H9 (cell line): ENCODE results near the gene CACNA2D3. TPM values are rescaled to one million over a fixed set of nuclear protein-coding genes. Genes with fewer than 3 reads are reported as not detected.

Source experiments
- DNase-seq: peaks from one replicate; pipeline ENCODE4 v3.0.0-alpha.2; 2017
- H2AFZ ChIP-seq: one replicate; pipeline ENCODE4 v1.6.1; 2013; ENCODE audit warnings: mild to moderate bottlenecking, low read length, control low read depth, moderate library complexity
- H2AK5ac ChIP-seq: 2 replicates; pipeline ENCODE4 v1.6.1; 2013; ENCODE audit warnings: low read length, control low read depth, mixed read lengths; ENCODE audit not compliant: insufficient read length
- H2BK120ac ChIP-seq: one replicate; pipeline ENCODE4 v1.6.1; 2013; ENCODE audit warnings: low read depth, mild to moderate bottlenecking, low read length, control low read depth, inconsistent platforms; ENCODE audit not compliant: poor library complexity, severe bottlenecking
- H2BK12ac ChIP-seq: 2 replicates; pipeline ENCODE4 v1.6.1; 2013; ENCODE audit warnings: low read length, control low read depth, mixed read lengths, low read depth; ENCODE audit not compliant: insufficient read length
- H2BK15ac ChIP-seq: 2 replicates; pipeline ENCODE4 v1.6.1; 2013; ENCODE audit warnings: low read depth, low read length, control low read depth
- H2BK20ac ChIP-seq: one replicate; pipeline ENCODE4 v1.6.1; 2013; ENCODE audit warnings: low read depth, mild to moderate bottlenecking, low read length, control low read depth, inconsistent platforms; ENCODE audit not compliant: poor library complexity, severe bottlenecking
- H2BK5ac ChIP-seq: 2 replicates; pipeline ENCODE4 v1.6.1; 2013; ENCODE audit warnings: low read length, control low read depth, mixed read lengths; ENCODE audit not compliant: insufficient read length
- H3K14ac ChIP-seq: 2 replicates; pipeline ENCODE4 v1.6.1; 2013; ENCODE audit warnings: low read length, control low read depth; ENCODE audit not compliant: insufficient read depth
- H3K18ac ChIP-seq: 2 replicates; pipeline ENCODE4 v1.6.1; 2013; ENCODE audit warnings: low read depth, mild to moderate bottlenecking, mixed read lengths, low read length, control low read depth; ENCODE audit not compliant: insufficient read length
- H3K23ac ChIP-seq: 2 replicates; pipeline ENCODE4 v1.6.1; 2013; ENCODE audit warnings: low read length, control low read depth, mixed read lengths, low read depth; ENCODE audit not compliant: insufficient read length
- H3K23me2 ChIP-seq: 2 replicates; pipeline ENCODE4 v1.6.1; 2013; ENCODE audit warnings: low read depth, mild to moderate bottlenecking, mixed read lengths, low read length, control low read depth; ENCODE audit not compliant: insufficient read length, poor library complexity, severe bottlenecking
- H3K27ac ChIP-seq: 2 replicates; pipeline ENCODE4 v1.5.1; 2013; ENCODE audit warnings: low read length, control low read depth, mixed read lengths, low read depth; ENCODE audit not compliant: insufficient read length
- H3K27me3 ChIP-seq: 2 replicates; pipeline ENCODE4 v1.6.1; 2013; ENCODE audit warnings: low read length, control low read depth, inconsistent platforms; ENCODE audit not compliant: insufficient read depth
- H3K4ac ChIP-seq: 2 replicates; pipeline ENCODE4 v1.6.1; 2013; ENCODE audit warnings: low read depth, mild to moderate bottlenecking, control low read depth, inconsistent platforms, low read length, moderate library complexity
- H3K4me1 ChIP-seq: 2 replicates; pipeline ENCODE4 v1.6.1; 2013; ENCODE audit warnings: low read length, control low read depth, inconsistent platforms; ENCODE audit not compliant: insufficient read depth
- H3K4me2 ChIP-seq: 2 replicates; pipeline ENCODE4 v1.6.1; 2013; ENCODE audit warnings: low read length, control low read depth, mixed read lengths; ENCODE audit not compliant: insufficient read length, insufficient read depth
- H3K56ac ChIP-seq: 2 replicates; pipeline ENCODE4 v1.6.1; 2013; ENCODE audit warnings: low read depth, mild to moderate bottlenecking, mixed read lengths, low read length, control low read depth; ENCODE audit not compliant: insufficient read length
- H3K79me1 ChIP-seq: 2 replicates; pipeline ENCODE4 v1.6.1; 2013; ENCODE audit warnings: low read depth, mild to moderate bottlenecking, moderate library complexity, low read length, control low read depth, inconsistent platforms; ENCODE audit not compliant: insufficient read depth, poor library complexity, severe bottlenecking
- H3K79me2 ChIP-seq: 2 replicates; pipeline ENCODE4 v1.6.1; 2013; ENCODE audit warnings: low read length, control low read depth, inconsistent platforms; ENCODE audit not compliant: insufficient read depth
- H3K9ac ChIP-seq: 2 replicates; pipeline ENCODE4 v1.6.1; 2013; ENCODE audit warnings: low read length, control low read depth, mixed read lengths; ENCODE audit not compliant: insufficient read length; ENCODE audit errors: extremely low read depth
- H3K9me3 ChIP-seq: one replicate; pipeline ENCODE4 v1.6.1; 2013; ENCODE audit warnings: low read depth, low read length, inconsistent platforms; ENCODE audit not compliant: control insufficient read depth
- H3T11ph ChIP-seq: one replicate; pipeline ENCODE4 v1.6.1; 2013; ENCODE audit warnings: mild to moderate bottlenecking, low read length, control low read depth, inconsistent platforms
- H4K20me1 ChIP-seq: one replicate; pipeline ENCODE4 v1.6.1; 2013; ENCODE audit not compliant: control insufficient read depth, insufficient read length, insufficient read depth
- H4K5ac ChIP-seq: 2 replicates; pipeline ENCODE4 v1.6.1; 2013; ENCODE audit warnings: low read depth, mild to moderate bottlenecking, mixed read lengths, low read length, control low read depth; ENCODE audit not compliant: insufficient read length
- H4K8ac ChIP-seq: replicated peaks from 2 replicates; pipeline ENCODE4 v1.6.1; 2013; ENCODE audit warnings: low read length, control low read depth, mixed read lengths, low read depth; ENCODE audit not compliant: insufficient read length
- H4K91ac ChIP-seq: 2 replicates; pipeline ENCODE4 v1.6.1; 2013; ENCODE audit warnings: low read depth, mild to moderate bottlenecking, moderate library complexity, mixed read lengths, low read length, control low read depth; ENCODE audit not compliant: insufficient read length
- H3K27ac Mint-ChIP-seq, 3 experiments: 2 replicates in 2 of 3; 3 replicates in 1 of 3; pipeline ENCODE4 v1.8.0; 2020 to 2021; ENCODE audit warnings: mixed read lengths in 3 of 3, mild to moderate bottlenecking in 1 of 3, moderate library complexity in 1 of 3
- H3K27me3 Mint-ChIP-seq: 2 replicates; pipeline ENCODE4 v1.8.0; 2021; ENCODE audit warnings: low read depth, mild to moderate bottlenecking, moderate library complexity, mixed read lengths
- H3K36me3 Mint-ChIP-seq, 3 experiments: 2 replicates in 2 of 3; 3 replicates in 1 of 3; pipeline ENCODE4 v1.8.0; 2020 to 2021; ENCODE audit warnings: low read depth in 3 of 3, mixed read lengths in 3 of 3; ENCODE audit not compliant: insufficient read depth in 1 of 3
- H3K4me1 Mint-ChIP-seq, 2 experiments: 2 replicates each; pipeline ENCODE4 v1.8.0; 2020; ENCODE audit warnings: mixed read lengths in 2 of 2
- H3K4me3 Mint-ChIP-seq, 2 experiments: 2 replicates in 1 of 2; 3 replicates in 1 of 2; pipeline ENCODE4 v1.8.0; 2020 to 2021; ENCODE audit warnings: mild to moderate bottlenecking in 2 of 2, mixed read lengths in 2 of 2, moderate library complexity in 1 of 2
- H3K9me3 Mint-ChIP-seq, 2 experiments: 2 replicates in 1 of 2; 3 replicates in 1 of 2; pipeline ENCODE4 v1.8.0; 2020; ENCODE audit warnings: mild to moderate bottlenecking in 2 of 2, mixed read lengths in 2 of 2, moderate library complexity in 1 of 2
- CTCF ChIP-seq: fragments of 200-600 bp; sonication (generic); conservative IDR thresholded peaks from 3 replicates; pipeline ENCODE4 v1.8.0; 2021; ENCODE audit warnings: antibody characterized with exemption, mild to moderate bottlenecking
- WGBS: extraction: QIAGEN DNeasy Blood & Tissue Kit; methylation state at CpG from one replicate; pipeline ENCODE4 v1.1.7; 2013; ENCODE audit warnings: missing lambda C conversion rate, low lambda C conversion rate, mixed read lengths; ENCODE audit not compliant: insufficient read length; ENCODE audit errors: extremely low coverage; 5-methylcytosine and 5-hydroxymethylcytosine counted together
- total RNA-seq: library from RNA; stranded (reverse); gene quantifications from 2 replicates; pipeline ENCODE4 v1.2.1, GENCODE V29; 2021

CACNA2D3 gene
- total RNA-seq, 1 experiment from 2014 or later, result 3.2 TPM

- H3K27ac ChIP-seq, result no peak overlapping the region
- no peaks in the 10 kb centered on the region for H4K20me1 ChIP-seq
- Mint-ChIP-seq H3K36me3 (no peaks in the 10 kb centered on the region), H3K4me3 (no peak overlapping the region), H3K27ac (no peak overlapping the region), H3K27me3 (no peaks in the 10 kb centered on the region; the same call in 1 of the 2 replicates), H3K9me3 (no peaks in the 10 kb centered on the region), H3K4me1 (no peaks in the 10 kb centered on the region)
- H3K4me2 ChIP-seq, result no peak overlapping the region
- H3K18ac ChIP-seq, result no peak overlapping the region
- H3K56ac ChIP-seq, result no peak overlapping the region
- no CpG with 5 or more reads among the region's 7 CpGs for WGBS
- no peaks in the 10 kb centered on the region for H3K4me1 ChIP-seq
- H3K79me2 ChIP-seq, result no peaks in the 10 kb centered on the region
- H3K9me3 ChIP-seq, result no peaks in the 10 kb centered on the region
- H3K27me3 ChIP-seq, result no peaks in the 10 kb centered on the region
- no peaks in the 10 kb centered on the region for H3K23me2 ChIP-seq
- H2AK5ac ChIP-seq, result no peak overlapping the region
- H3T11ph ChIP-seq, result no peak overlapping the region
- no peak overlapping the region for H2AFZ ChIP-seq
- no peak overlapping the region for H4K8ac ChIP-seq
- H3K14ac ChIP-seq, result no peak overlapping the region
- no peak overlapping the region for H2BK12ac ChIP-seq
- no peak overlapping the region for H3K4ac ChIP-seq
- H2BK120ac ChIP-seq, result no peak overlapping the region
- H2BK5ac ChIP-seq, result no peak overlapping the region
- H3K9ac ChIP-seq, result no peak overlapping the region
- DNase-seq, result no peak
- H3K23ac ChIP-seq, result no peak overlapping the region
- H4K5ac ChIP-seq, result no peak overlapping the region
- no peak overlapping the region for H4K91ac ChIP-seq
- H2BK15ac ChIP-seq, result no peak overlapping the region
- no peak for TF ChIP-seq CTCF
- H2BK20ac ChIP-seq, result no peak overlapping the region
- H3K79me1 ChIP-seq, result no peaks in the 10 kb centered on the region
These were observed 270.8 kb downstream of the CACNA2D3 start for GRCh38 chr3:54393150-54393549.
